ENCODE measurements around the gene AHNAK2. TPM values are rescaled to one million over a fixed set of nuclear protein-coding genes. Genes with fewer than 3 reads are reported as not detected.

Gene AHNAK2
- total RNA-seq, 1 donor from 2014 or later: 26.9 TPM

DNA sequence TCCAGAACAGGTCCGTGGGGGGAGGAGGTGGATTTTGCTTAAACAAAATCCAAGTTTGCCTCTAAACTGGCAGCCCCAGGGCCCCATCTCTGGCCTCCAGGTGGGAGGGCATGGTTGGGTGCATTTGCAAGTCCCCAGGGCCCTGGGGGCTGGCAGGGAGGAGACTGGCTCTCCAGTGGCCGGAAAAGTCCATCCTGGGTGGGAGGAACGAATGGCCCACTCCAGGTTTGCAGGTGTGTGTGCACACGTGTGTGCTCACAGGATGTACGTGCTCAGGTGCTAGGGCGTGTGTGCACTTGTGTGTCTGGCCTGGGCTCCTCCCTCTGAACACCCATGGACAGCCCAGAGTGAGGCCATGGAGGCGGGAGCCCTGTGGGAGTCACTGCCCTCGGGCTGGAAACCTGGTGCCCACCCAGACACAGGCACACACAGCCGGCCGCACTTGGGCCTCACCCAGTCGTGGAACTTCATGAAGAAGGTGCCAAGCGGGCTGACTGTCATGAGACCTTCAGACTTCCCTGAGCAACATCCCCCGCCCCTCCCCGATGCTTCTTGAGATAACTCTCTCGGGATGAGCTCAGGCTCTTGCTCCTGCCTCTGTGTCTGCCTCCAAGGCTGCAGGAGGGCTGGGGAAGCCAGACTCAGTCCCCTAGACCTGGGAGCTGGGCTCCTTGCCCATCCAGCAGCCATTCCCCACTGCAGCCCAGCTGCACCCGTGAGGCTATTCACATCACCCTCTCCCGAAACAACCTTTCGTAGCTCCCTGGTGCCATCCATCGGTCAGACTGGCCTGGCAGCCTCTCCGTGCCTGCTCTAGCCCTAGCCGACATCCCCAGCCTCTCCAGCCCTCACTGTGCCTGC lies 9.4 kb downstream of the AHNAK2 start:
- TF ChIP-seq, protein P1, sequence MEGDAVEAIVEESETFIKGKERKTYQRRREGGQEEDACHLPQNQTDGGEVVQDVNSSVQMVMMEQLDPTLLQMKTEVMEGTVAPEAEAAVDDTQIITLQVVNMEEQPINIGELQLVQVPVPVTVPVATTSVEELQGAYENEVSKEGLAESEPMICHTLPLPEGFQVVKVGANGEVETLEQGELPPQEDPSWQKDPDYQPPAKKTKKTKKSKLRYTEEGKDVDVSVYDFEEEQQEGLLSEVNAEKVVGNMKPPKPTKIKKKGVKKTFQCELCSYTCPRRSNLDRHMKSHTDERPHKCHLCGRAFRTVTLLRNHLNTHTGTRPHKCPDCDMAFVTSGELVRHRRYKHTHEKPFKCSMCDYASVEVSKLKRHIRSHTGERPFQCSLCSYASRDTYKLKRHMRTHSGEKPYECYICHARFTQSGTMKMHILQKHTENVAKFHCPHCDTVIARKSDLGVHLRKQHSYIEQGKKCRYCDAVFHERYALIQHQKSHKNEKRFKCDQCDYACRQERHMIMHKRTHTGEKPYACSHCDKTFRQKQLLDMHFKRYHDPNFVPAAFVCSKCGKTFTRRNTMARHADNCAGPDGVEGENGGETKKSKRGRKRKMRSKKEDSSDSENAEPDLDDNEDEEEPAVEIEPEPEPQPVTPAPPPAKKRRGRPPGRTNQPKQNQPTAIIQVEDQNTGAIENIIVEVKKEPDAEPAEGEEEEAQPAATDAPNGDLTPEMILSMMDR (IDR thresholded peaks at IDR 0.05; ENCODE audit: unreplicated experiment): no peak
- no peak for DNase-seq (ENCODE audit: low spot score)
- no peaks in the 10 kb centered on the region for H3K9me3 Mint-ChIP-seq (ENCODE audit: unreplicated experiment)
- no peaks in the 10 kb centered on the region for H3K36me3 Mint-ChIP-seq (ENCODE audit: low read depth, unreplicated experiment)
- peaks cover 11% of the 10 kb centered on the region for H3K27me3 Mint-ChIP-seq (ENCODE audit: unreplicated experiment)
- no peak overlapping the region for H3K27ac Mint-ChIP-seq (ENCODE audit: unreplicated experiment)
- H3K4me3 Mint-ChIP-seq (ENCODE audit: unreplicated experiment): no peak overlapping the region
- H3K4me1 Mint-ChIP-seq (ENCODE audit: unreplicated experiment): peaks cover 12% of the 10 kb centered on the region

DNA sequence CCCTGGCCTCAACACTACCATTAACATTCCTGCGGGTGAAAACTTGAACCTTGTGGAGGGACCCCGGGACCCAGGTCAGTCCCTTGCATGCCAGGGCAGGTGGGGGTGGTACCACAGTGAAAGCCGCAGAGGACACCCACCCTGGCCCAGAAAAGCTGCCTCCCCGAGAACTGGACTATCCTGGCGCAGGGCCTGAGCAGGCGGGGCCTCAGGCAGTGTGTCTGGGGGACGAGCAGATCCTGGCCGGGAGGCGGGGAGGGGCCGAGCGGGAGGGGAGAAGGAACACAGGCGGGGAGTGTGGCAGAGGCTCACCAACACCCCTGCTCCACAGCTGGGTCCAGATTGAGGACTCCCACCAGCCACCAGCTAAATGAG lies 10.0 kb downstream of the AHNAK2 start:
- Mint-ChIP-seq H3K27ac (ENCODE audit: unreplicated experiment) (no peak overlapping the region), H3K27me3 (ENCODE audit: unreplicated experiment) (peaks cover 11% of the 10 kb centered on the region), H3K9me3 (ENCODE audit: unreplicated experiment) (no peaks in the 10 kb centered on the region), H3K4me3 (ENCODE audit: unreplicated experiment) (no peak overlapping the region), H3K36me3 (ENCODE audit: low read depth, unreplicated experiment) (no peaks in the 10 kb centered on the region), H3K4me1 (ENCODE audit: unreplicated experiment) (peaks cover 12% of the 10 kb centered on the region)
- DNase-seq (ENCODE audit: low spot score): peak; percentile 58
- TF ChIP-seq, protein P1 (IDR thresholded peaks at IDR 0.05; ENCODE audit: unreplicated experiment): no peak

DNA sequence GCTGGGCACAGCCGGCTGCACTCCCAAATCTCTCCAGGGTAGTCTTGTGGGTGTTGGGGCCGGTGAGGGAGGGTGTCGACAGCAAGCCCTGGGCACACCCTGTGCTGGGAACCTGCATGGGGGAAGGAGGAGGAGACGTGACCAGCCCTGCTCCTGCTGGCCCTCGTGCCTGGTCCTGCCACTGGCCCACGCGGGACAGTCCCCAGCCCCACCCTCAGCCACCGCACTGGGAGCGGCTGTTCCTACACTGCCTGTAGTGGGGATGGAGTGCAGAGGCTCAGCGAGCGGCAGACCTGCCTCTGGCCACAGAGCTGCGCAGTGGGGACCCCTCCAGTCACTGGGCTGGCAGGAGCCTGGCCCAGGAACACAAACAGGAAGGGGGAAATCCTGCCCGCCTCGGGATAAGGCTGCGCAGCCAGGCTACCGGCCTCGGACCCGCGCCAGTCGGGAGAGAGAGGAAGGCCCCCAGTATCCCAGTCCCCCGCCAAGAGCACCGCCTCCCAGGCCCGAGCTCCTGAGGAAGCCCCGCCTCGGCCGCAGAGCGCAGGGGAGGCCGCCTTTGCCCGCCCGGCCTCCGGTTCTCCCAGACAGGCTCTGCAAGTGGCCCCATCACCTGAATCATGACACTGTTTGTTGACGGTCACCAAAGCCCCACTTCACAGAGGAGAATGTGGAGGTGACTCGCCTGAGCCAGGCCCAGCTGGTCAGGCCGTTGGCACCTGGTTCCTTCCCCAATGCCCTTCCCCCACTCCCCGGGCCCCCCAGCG lies 10.6 kb downstream of the AHNAK2 start:
- peaks cover 12% of the 10 kb centered on the region for H3K4me1 Mint-ChIP-seq (ENCODE audit: unreplicated experiment)
- no peak overlapping the region for H3K27ac Mint-ChIP-seq (ENCODE audit: unreplicated experiment)
- no peak overlapping the region for H3K4me3 Mint-ChIP-seq (ENCODE audit: unreplicated experiment)

DNA sequence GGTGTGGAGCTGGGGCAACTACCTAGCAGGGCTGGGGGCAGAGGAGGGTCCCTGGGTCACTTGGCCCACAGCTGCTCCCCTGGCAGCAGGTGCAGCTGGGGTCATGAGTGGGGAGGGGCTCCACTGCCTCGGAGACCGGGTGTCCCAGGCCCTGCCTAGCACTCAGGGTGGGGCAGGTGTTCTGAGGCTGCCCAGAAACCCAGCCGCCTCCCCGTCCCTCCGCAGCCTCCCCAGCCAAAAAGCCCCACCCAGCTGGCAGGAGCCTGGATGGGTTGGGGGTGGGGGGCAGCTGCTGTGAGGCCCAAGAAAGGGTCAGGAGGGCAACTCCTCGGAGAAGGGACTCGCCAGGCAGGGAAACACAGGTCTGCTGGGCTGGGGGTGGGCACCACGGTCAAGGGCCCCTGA lies 11.2 kb downstream of the AHNAK2 start:
- H3K4me3 Mint-ChIP-seq (ENCODE audit: unreplicated experiment): no peak overlapping the region
- H3K4me1 Mint-ChIP-seq (ENCODE audit: unreplicated experiment): peaks cover 12% of the 10 kb centered on the region
- no peak for DNase-seq (ENCODE audit: low spot score)
- no peak overlapping the region for H3K27ac Mint-ChIP-seq (ENCODE audit: unreplicated experiment)
- H3K27me3 Mint-ChIP-seq (ENCODE audit: unreplicated experiment): peaks cover 11% of the 10 kb centered on the region
- no peaks in the 10 kb centered on the region for H3K9me3 Mint-ChIP-seq (ENCODE audit: unreplicated experiment)
- TF ChIP-seq, protein P1 (IDR thresholded peaks at IDR 0.05; ENCODE audit: unreplicated experiment): no peak
- H3K36me3 Mint-ChIP-seq (ENCODE audit: low read depth, unreplicated experiment): no peaks in the 10 kb centered on the region

More for the DNA sequence above, 10.6 kb downstream of the AHNAK2 start:
- TF ChIP-seq, protein P1 (IDR thresholded peaks at IDR 0.05; ENCODE audit: unreplicated experiment): no peak
- Mint-ChIP-seq H3K36me3 (ENCODE audit: low read depth, unreplicated experiment) (no peaks in the 10 kb centered on the region), H3K9me3 (ENCODE audit: unreplicated experiment) (no peaks in the 10 kb centered on the region), H3K27me3 (ENCODE audit: unreplicated experiment) (peaks cover 11% of the 10 kb centered on the region)
- DNase-seq (ENCODE audit: low spot score): peak; percentile 75

All from endothelial cell (in vitro differentiated cells).